Stimulated activated CD8-positive, alpha-beta memory T cell treated with anti-CD3 and anti-CD28 coated beads, Interleukin-2, amount 100 ng/mL, for 48 hours (primary cell): Measurements from ENCODE around the gene NSUN6.

Experiments
- DNase-seq, 2 donors: peaks; one replicate each; pipeline ENCODE4 v3.0.0-alpha.2; 2020; ENCODE audit warnings: low read depth in 2 of 2

The NSUN6 gene

DNA sequence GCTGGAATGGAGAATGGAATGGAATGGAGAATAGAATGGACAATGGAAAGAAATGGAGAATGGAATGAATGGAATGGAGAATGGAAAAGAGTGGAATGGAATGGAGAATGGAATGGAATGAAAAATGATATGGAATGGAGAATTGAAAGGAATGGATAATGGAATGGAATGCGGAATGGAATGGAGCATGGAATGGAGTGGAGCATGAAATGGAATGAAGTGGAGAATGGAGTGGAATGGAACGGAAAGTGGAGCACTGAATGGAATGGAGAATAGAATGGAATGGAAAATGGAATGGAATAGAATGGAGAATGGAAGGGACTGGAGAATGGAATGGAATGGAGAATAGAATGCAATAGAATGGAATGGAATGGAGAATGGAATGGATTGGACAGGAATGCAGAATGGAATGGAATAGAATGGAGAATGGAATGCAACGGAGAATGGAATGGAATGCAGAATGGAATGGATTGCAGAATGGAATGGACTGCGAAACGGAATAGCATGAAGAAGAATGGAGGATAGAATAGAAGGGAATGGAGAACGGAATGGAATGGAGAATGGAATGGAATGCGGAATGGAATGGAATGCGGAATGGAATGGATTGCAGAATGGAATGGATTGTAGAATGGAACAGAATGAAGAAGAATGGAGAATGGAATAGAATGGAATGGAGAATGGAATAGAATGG is 89.4 kb downstream of the NSUN6 start:
- no peak for DNase-seq

DNA sequence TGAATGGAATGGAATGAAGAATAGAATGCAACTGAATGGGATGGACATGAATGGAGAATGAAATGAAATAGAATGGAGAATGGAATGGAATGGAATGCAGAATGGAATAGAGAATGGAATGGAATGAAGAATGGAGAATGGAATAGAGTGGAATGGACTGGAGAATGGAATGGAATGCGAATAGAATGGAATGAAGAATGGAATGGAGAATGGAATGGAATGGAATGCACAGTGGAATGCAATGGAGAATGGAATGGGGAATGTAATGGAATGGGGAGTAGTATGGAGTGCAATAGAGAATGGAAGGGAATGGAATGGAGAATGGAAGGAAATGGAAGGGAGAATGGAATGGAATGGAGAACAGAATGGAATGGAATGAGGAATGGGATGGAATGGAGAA is 93.4 kb downstream of the NSUN6 start:
- DNase-seq: no peak

DNA sequence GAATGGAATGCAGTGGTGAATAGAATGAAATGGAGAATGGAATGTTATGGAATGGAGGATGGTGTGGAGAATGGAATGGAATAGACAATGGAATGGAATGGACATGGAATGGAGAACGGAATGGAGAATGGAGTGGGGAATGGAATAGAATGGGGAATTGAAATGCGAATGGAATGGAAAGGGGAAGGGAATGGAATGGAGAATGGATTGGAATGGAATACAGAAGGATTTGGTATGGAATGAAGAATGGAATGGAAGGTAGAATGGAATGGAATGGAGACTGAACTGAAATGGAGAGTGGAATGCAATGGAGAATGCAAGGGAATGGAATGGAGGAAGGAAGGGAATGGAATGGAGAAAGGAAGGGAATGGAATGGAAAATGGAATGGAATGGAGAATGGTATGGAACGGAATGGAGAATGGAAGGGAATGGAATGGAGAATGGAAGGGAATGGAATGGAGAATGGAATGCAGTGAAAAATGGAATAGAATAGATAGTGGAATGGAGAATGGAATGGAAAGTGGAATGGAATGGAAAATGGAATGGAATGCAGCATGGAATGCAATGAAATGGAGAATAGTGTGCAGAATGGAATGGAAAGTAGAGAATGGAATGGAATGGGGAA is 94.8 kb downstream of the NSUN6 start:
- no peak for DNase-seq

DNA sequence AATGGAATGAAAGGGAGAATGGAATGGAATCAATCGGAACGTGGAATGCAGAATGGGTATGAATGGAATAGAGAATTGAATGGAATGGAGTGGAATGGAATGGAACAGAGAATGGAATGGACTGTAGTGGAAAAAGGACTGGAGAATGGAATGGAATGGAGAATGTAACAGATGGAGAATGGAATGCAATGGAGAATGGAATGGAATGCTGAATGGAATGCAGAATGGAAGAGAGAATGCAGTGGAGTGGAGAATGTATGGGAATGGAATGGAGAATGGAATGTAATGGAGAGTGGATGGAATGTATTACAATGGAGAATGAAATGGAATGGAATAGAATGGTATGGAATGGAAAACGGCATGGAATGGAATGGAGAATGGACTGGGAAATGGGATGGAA is 96.9 kb downstream of the NSUN6 start:
- DNase-seq: no peak

DNA sequence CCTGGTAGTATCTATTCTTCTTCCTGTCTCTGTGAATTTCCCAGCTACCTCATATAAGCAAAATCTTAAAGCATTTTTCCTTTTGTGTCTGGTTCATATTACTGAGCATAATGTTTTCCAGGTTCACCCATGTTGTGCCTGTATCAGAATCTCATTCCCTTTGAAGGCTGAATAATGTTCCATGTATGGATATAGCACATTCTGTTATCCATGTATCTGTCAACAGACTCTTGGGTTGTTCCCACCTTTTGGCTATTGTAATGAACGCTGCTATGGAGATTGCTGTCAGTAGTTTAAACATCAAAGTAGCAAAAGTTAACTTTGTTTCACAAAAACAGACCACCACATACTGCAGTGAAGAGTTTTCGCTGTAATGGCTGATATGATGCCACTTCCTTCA is 99.9 kb downstream of the NSUN6 start:
- DNase-seq: no peak

DNA sequence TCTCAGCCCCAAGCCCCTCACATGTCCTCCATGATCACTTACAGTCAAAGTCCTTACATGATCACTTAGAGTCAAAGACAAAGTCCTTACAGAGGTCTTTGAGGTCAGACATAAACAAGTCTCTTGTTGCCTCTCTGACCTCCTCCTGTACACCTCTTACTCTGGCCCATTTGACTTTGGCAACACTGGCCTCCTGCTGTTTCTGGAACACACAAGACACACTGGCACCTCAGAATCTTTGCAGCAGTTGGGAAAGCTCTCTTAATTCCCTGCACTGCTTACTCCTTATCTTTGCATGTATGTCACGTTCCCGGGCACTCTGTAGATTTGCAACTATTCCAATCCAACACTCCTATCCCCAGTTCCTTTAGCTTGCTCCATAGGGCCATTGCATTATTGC is 102.3 kb downstream of the NSUN6 start:
- no peak for DNase-seq

DNA sequence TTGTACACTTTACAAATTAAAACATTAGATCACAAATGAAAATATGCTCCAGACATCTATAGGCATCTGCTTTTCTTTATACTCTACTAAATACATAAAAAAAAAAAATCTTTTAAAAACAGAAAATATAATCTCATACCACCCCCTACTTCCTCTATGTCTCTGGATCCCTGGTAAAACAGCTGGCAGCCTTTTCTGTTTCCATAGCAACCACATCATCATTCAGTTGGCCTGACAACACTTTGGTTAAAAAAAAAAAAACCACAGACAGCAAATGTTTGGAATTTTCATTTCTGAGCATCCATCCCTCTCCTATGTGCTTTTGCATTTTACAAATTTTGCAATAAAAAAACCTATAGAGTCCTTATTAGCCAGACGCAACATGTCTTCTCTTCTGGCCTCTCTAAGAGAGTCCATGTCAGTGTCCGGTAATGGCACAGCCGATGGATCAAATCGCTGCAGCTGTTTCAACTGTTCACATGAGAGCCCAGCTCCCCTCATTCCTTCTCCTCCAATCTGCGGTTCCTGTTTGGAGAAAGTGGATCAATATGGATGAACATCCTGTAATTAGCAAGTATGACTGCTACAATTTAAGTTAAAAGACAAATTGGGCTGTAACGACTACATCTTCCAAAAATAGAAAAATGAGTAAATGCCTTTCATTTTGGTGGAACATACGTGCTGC is 105.6 kb downstream of the NSUN6 start:
- DNase-seq: no peak

DNA sequence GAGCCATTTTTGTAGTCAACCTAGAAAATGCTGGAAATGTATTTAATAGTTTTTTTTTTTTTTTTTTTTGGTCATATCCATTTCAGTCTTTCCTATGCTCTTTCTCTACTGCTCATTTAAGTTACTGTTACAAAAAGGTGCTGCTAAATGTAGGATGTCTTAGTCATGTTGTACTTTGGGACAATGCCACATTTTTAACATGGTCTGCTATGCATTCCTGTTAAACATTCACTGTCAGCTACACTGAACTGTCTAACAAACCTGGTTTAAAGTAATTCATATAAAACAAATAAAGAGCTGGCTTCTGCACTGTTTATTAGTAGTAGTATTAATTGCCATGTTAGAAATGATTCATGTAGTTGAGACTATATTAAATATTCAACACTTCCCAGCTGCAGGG is 108.6 kb downstream of the NSUN6 start:
- no peak for DNase-seq

DNA sequence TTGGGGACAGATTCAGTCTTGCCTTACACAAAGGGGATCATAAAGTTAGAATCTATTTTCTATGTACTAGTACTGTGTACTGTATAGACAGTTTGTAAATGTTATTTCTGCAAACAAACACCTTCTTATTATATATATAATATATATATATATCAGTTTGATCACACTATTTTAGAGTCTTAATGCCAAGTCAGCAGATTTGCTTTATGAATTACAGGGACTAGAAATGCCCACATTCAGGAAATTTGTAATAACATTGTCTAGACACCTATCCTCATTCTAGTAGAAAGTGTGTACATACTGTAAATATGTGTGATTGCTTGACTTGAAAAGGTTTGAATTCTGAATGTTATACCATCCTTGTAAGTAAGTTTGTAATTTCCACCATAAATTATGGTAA is 111.2 kb downstream of the NSUN6 start:
- no peak for DNase-seq

DNA sequence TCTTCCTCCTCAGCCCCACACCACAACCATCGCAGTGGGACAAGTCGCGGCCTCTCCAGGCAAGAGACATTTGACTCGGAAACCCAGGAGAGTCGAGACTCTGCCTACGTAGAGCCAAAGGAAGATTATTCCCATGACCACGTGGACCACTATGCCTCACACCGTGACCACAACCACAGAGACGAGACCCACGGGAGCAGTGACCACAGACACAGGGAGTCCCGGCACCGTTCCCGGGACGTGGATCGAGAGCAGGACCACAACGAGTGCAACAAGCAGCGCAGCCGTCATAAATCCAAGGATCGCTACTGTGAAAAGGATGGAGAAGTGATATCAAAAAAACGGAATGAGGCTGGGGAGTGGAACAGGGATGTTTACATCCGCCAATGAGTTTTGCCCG is 112.1 kb downstream of the NSUN6 start:
- no peak for DNase-seq

DNA sequence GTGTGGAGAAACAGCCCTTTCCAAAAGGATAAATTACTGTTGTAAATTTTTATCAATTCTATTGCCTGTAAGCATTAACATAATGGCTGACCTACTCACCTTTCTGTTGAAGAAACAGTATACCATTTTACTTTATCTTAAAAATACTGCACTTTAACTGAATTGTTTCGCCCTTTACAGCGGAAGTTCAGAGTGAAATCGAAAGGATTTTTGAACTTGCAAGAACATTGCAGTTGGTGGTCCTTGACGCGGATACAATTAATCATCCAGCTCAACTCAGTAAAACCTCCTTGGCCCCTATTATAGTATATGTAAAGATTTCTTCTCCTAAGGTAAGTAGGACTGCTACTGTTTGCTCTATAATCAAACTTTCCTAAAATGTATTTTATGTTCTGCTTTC is 117.5 kb downstream of the NSUN6 start:
- DNase-seq: no peak

DNA sequence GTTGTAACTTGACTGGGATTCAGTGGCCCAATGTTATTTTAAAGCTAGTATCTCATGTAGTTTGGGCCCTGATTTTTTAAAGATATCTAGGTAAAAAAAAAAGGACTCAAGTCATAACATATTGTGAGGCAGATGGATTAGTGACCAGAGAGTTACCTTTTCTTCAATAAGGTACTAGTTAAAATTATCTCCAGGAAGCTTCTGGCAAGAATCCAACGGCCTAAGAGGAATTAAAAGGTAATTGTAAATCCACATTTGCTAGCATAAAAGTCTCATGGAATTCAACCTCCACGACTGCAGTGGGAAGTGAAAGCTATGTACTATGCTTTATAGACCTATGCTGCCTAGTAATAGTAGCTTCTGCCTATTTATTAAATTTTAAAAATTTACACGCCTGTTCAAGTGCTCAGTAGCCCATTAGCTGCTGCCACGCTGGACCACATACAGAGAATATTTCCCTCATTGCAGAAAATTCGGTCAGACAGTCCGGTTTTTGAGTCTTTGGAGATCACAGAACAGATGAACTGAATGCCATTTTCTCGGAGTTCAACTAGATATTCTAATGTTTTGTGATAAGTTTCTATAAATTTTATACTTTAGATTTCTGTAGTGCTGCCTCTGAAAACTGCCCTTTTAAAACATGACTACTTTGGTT is 118.4 kb downstream of the NSUN6 start:
- no peak for DNase-seq

DNA sequence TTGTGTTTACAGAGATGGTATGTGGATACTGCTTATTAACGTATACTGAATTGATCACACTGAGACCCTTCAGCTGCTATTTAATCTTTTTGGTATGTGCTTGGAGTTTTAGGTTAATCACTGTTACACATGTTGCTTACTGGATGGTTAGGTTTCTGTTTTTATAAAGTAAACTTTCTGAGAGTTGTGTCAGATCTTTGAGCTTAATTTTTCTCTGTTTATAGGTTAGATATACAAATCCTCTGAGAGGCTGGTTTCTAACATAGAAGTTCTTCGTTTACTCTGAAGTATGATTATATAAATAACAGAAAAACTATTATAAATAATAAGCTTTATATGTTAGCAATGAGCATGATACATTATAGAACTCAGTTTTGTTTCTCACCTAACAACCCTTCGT is 123.1 kb downstream of the NSUN6 start:
- no peak for DNase-seq

DNA sequence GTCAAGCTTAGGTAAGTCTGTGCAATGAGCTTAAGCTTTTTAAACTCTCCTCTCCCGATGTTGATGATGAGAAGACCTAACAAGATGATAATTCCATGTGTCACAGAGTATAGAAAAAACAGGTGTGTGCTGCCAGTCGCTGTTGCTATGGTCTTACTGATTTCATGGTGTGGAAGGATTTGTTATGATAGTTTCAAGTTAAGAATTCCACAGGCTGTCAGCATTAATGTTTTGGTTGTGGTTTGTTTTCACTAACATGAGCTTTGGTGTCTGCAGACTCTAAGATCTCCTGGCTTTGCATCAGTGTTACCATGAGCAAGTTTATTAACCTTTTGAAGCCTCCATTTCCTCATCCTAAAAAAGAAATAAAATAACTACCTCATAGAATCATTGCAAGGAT is 123.7 kb downstream of the NSUN6 start:
- no peak for DNase-seq

DNA sequence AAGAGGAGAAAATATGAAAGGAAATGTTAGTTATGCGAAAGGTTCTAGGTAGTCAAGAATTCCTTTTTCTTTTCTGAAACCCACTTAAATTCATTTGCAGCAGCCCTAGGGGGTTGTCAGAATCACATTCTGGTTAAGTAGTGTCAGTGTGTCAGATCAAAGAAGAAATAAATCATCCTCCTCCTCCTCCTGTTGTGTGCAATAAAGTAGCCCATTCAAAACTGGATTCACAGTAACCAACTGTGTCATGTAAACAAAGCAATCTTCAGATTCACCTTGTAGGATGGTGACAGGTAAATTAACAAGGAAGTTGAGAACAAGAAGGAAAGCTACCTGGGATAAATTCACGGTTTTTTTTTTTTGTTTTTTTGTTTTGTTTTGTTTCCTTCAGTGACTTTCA is 127.5 kb downstream of the NSUN6 start:
- no peak for DNase-seq

DNA sequence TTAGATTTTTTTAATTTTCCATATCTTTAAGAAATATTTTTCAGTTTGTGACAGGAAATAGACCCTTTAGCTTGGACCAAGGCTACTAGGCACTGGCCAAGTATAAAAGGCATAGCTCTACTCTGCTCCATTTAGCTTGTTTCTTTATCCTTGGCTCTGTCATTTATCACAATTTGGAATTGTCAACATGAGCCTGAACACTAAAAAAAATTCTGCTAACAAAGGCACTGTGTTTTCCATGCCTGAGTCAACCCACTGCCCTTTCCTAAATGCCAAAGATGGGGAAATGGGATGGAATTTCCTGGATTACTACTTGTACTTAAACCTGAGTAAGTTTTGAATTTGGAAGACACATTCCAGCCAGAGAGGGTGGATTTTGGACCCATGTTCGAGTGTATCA is 128.4 kb downstream of the NSUN6 start:
- no peak for DNase-seq

DNA sequence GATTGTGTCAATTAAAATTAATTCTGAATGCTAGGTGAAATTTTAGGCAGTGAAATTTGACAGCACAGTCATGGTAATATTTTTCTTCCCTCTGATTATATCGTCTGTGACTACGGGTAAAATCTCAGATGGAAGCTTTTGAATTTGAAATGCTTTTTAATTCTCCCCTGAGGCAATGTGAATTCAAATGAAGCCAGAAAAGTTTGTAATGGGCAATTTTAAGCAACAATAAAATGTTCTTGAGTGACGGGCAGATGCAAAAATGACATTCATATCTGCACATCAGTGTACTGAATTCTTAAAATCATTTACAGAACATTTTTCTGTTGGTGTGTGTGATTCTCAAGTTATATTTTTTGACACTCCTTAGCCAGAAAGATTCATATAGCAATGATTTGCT is 134.5 kb downstream of the NSUN6 start:
- DNase-seq: no peak

DNA sequence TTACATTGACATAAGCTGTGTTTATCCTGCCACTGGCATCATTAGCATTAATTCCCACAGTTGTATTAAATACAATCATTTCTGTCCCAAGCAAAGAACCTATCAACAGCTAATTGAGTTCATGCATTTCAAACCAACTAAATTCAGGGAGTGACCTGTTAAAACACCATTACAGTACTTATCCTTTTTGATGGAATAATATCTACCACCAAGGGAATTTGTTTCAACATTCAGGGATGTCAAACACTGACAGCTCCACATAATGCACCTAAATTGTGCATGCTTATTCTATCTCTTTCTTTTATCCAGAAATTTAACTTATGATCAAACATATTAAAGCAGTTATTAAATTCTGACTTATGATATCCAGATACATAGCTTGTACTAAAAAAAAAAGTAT is 136.8 kb downstream of the NSUN6 start:
- DNase-seq: no peak

DNA sequence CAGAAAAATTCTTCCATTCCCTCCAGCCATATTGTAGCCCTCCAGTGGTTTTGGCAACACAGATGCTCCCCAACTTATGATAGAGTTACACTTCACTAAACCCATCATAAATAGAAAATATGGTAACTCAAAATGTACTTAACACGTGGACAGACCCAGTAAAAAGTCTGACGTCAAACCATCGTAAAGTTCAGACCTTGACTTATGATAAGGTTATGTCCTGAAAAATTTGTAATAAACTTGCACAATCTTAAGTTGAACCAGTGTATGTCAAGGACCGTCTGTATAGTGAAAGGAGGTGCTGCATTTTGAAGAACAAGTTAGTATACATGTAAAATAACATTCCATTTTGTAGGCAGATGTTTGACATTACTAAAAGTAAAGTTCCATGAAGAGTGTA is 142.8 kb downstream of the NSUN6 start:
- no peak for DNase-seq

DNA sequence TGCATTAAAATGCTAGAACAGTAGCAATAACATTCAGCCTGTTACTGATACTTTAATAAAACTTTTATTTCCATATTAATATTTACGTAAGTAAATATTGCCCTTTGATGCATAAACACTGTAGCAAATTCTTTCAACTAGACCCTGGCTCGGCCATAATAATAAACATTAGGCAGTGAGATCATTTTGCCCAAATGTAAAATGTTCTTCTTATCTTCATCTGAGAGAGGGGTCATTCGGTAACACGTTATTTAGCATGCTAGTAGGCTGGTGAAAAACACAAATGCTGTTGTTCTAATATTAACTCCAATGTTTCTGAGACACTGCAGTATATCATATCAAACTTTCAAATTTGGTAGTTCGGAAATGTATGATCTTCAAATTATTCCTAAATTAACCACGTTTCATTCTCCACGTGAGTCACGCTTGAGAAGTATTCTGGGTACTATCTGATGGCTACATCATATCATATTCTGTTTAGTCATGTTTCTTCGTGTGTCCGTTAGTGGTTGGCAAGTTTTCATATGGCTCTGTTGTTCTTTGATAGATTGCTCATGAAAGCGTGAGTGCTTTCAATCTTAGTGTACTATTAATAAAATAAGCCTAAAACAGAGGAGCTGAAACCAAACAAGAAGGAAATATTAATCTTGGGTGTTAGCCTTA is 145.8 kb downstream of the NSUN6 start:
- no peak for DNase-seq

DNA sequence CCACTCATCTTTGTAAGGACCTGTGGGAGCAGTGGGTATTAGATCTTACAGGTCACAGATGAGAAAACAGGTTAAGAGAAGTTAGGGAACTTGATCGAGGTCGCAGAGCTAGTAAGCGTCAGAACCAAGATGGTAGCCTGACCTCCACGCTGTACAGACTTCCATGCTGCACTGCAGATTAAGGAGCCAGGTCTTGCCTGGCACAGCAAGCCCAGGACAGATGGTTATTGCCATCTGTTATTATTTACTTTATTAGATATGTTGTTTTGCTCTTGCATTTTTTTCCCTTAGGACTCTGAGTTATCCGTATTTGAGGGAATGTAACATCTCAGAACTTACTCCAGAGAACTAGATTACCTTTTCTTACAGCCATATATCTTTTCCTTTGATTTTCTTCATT is 147.2 kb downstream of the NSUN6 start:
- DNase-seq: no peak

DNA sequence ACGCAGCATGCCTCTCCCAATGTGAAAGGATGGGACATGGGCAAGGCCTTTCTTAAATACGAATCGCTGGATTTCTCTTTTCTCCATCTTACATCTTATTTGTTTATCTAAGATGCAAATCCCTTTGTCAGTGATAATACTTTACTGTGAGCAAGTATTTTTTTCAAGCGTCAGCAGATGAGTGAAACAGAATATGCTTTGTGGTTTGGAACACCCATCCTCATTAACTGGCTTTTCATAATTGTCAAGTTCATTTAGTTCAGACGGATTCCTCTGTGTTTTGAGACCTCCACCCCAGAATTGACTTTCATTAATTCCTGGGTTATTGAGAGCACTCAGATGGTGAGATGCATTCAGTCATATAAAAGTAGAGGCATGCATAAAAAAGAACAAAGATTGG is 149.8 kb downstream of the NSUN6 start:
- no peak for DNase-seq
